Lower leg skin (tissue), 3 donors: ENCODE results near the gene SCUBE1.

ENCODE experiments used
- CTCF ChIP-seq, 3 donors: fragments of 450-650 bp; IDR thresholded peaks; one replicate each; pipeline ENCODE4 v1.5.1; 2016; ENCODE audit warnings: antibody characterized with exemption in 3 of 3, mild to moderate bottlenecking in 3 of 3, moderate library complexity in 2 of 3
- POLR2A ChIP-seq, 2 donors: fragments of 450-650 bp; IDR thresholded peaks; one replicate each; pipeline ENCODE4 v1.6.1; 2016 to 2017; ENCODE audit warnings: antibody characterized with exemption in 2 of 2, mild to moderate bottlenecking in 1 of 2, moderate library complexity in 1 of 2

GRCh38 chr22:43364169-43364435 is 20.9 kb upstream of the SCUBE1 start:
- no peak for TF ChIP-seq CTCF (IDR thresholded peaks at IDR 0.05)
- TF ChIP-seq POLR2A (IDR thresholded peaks at IDR 0.05) = no peak
